ENCODE measurements around the gene EDEM1.

EDEM1 gene

GRCh38 chr3:5201536-5201935 lies 14.0 kb downstream of the EDEM1 start:
- no peak for DNase-seq

- no peak for DNase-seq
Measured at GRCh38 chr3:5202222-5202621, 14.7 kb downstream of the EDEM1 start.

- no peak for DNase-seq
Measured at GRCh38 chr3:5205165-5205941, 17.8 kb downstream of the EDEM1 start.

- DNase-seq = no peak
Measured at GRCh38 chr3:5210926-5211325, 23.4 kb downstream of the EDEM1 start.

- no peak for DNase-seq
Measured at GRCh38 chr3:5212628-5213573, 25.4 kb downstream of the EDEM1 start.

- DNase-seq = no peak
Measured at GRCh38 chr3:5213574-5213966, 26.1 kb downstream of the EDEM1 start.

GRCh38 chr3:5214352-5214751 lies 26.8 kb downstream of the EDEM1 start:
- no peak for DNase-seq

- no peak for DNase-seq
Measured at GRCh38 chr3:5217824-5218595, 30.5 kb downstream of the EDEM1 start.

- no peak for DNase-seq
Measured at GRCh38 chr3:5218815-5219214, 31.3 kb downstream of the EDEM1 start.

GRCh38 chr3:5219216-5219615 lies 31.7 kb downstream of the EDEM1 start:
- no peak for DNase-seq

GRCh38 chr3:5220193-5220592 lies 32.7 kb downstream of the EDEM1 start:
- DNase-seq = no peak

GRCh38 chr3:5220667-5221431 lies 33.3 kb downstream of the EDEM1 start:
- DNase-seq = no peak

GRCh38 chr3:5221701-5222100 lies 34.2 kb downstream of the EDEM1 start:
- DNase-seq = no peak

- no peak for DNase-seq
Measured at GRCh38 chr3:5222283-5223005, 34.9 kb downstream of the EDEM1 start.

- DNase-seq = no peak
Measured at GRCh38 chr3:5226783-5227182, 39.3 kb downstream of the EDEM1 start.

GRCh38 chr3:5227812-5228211 lies 40.3 kb downstream of the EDEM1 start:
- DNase-seq = no peak

- no peak for DNase-seq
Measured at GRCh38 chr3:5229414-5229813, 41.9 kb downstream of the EDEM1 start.

GRCh38 chr3:5231074-5231473 lies 43.6 kb downstream of the EDEM1 start:
- no peak for DNase-seq

- no peak for DNase-seq
Measured at GRCh38 chr3:5231487-5231886, 44.0 kb downstream of the EDEM1 start.

GRCh38 chr3:5232570-5232969 lies 45.1 kb downstream of the EDEM1 start:
- DNase-seq = no peak

- no peak for DNase-seq
Measured at GRCh38 chr3:5233026-5233425, 45.5 kb downstream of the EDEM1 start.

- no peak for DNase-seq
Measured at GRCh38 chr3:5235655-5236054, 48.1 kb downstream of the EDEM1 start.
